Measurements from ENCODE around the gene FAM234A.
A peak's percentile ranks its signal among the peaks of the same experiment; 100 is the strongest.
"Not testable (repeated sequence)": the region's sequence is repeated elsewhere in the genome, so short reads cannot be mapped to it uniquely, and the experiment has no call there.

The FAM234A gene

GRCh38 chr16:228852-229730 is 5.5 kb upstream of the FAM234A start, which contains the start of gene LUC7L:
Gene LUC7L, minus strand, starts transcription at chr16:229449. Its CDS starts 110 bp downstream, at chr16:229339.
- H3K4me3 ChIP-seq (ENCODE audit: low read depth, low read length), result peak within 1 kb of the TSS; percentile 92
- DNase-seq (ENCODE audit: low read depth), result peak; percentile 85
- TF ChIP-seq, protein P1, sequence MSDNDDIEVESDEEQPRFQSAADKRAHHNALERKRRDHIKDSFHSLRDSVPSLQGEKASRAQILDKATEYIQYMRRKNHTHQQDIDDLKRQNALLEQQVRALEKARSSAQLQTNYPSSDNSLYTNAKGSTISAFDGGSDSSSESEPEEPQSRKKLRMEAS (IDR thresholded peaks at IDR 0.05; ENCODE audit: low read depth, low read length), result peak; percentile 55
- TF ChIP-seq MYC (IDR thresholded peaks at IDR 0.05; ENCODE audit: low read depth, low read length), result peak; percentile 78
- TF ChIP-seq POLR2A (IDR thresholded peaks at IDR 0.05; ENCODE audit: extremely low read depth, insufficient read length), result peak; percentile 95
- TF ChIP-seq, protein P2, sequence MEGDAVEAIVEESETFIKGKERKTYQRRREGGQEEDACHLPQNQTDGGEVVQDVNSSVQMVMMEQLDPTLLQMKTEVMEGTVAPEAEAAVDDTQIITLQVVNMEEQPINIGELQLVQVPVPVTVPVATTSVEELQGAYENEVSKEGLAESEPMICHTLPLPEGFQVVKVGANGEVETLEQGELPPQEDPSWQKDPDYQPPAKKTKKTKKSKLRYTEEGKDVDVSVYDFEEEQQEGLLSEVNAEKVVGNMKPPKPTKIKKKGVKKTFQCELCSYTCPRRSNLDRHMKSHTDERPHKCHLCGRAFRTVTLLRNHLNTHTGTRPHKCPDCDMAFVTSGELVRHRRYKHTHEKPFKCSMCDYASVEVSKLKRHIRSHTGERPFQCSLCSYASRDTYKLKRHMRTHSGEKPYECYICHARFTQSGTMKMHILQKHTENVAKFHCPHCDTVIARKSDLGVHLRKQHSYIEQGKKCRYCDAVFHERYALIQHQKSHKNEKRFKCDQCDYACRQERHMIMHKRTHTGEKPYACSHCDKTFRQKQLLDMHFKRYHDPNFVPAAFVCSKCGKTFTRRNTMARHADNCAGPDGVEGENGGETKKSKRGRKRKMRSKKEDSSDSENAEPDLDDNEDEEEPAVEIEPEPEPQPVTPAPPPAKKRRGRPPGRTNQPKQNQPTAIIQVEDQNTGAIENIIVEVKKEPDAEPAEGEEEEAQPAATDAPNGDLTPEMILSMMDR (IDR thresholded peaks at IDR 0.05; ENCODE audit: low read depth, low read length), result no peak

- TF ChIP-seq POLR2A (IDR thresholded peaks at IDR 0.05; ENCODE audit: extremely low read depth, insufficient read length) (no peak), MYC (IDR thresholded peaks at IDR 0.05; ENCODE audit: low read depth, low read length) (no peak)
- TF ChIP-seq, protein P1 (IDR thresholded peaks at IDR 0.05; ENCODE audit: low read depth, low read length), result no peak
- TF ChIP-seq, protein P2 (IDR thresholded peaks at IDR 0.05; ENCODE audit: low read depth, low read length), result no peak
- no peak for DNase-seq (ENCODE audit: low read depth)
- H3K4me3 ChIP-seq (ENCODE audit: low read depth, low read length), result peak overlapping the region; percentile 92
Measured at GRCh38 chr16:229731-230281, 4.8 kb upstream of the FAM234A start.

GRCh38 chr16:230351-230750 is 4.3 kb upstream of the FAM234A start:
- not testable (repeated sequence) for DNase-seq (ENCODE audit: low read depth); H3K4me3 ChIP-seq (ENCODE audit: low read depth, low read length)

DNA sequence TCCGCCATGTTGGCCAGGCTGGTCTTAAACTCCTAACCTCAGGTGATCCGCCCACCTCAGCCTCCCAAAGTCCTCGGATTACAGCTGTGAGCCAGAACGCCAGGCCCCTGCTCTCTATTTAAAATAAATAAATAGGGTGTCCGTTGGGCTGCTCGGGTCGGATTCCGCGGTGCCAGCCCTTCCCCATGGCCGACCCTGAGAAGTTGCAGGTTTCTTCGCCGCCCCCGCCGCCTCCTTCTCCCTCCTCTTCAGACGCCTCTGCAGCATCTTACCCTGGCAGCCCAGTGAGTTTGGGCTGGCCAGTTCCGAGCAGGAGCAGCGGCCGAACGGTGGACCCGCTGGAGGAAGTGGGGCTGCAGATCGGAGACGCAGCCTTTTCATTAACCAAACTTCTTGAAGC is 3.7 kb upstream of the FAM234A start:
- H3K4me3 ChIP-seq (ENCODE audit: low read depth, low read length), result no peak overlapping the region
- DNase-seq (ENCODE audit: low read depth), result no peak
- TF ChIP-seq, protein P2 (IDR thresholded peaks at IDR 0.05; ENCODE audit: low read depth, low read length), result no peak
- TF ChIP-seq MYC (IDR thresholded peaks at IDR 0.05; ENCODE audit: low read depth, low read length), result no peak
- TF ChIP-seq POLR2A (IDR thresholded peaks at IDR 0.05; ENCODE audit: extremely low read depth, insufficient read length), result no peak
- TF ChIP-seq, protein P1 (IDR thresholded peaks at IDR 0.05; ENCODE audit: low read depth, low read length), result no peak

- H3K4me3 ChIP-seq (ENCODE audit: low read depth, low read length), result no peak overlapping the region
- DNase-seq (ENCODE audit: low read depth), result no peak
- TF ChIP-seq, protein P2 (IDR thresholded peaks at IDR 0.05; ENCODE audit: low read depth, low read length), result no peak
- TF ChIP-seq, protein P1 (IDR thresholded peaks at IDR 0.05; ENCODE audit: low read depth, low read length), result no peak
- TF ChIP-seq MYC (IDR thresholded peaks at IDR 0.05; ENCODE audit: low read depth, low read length) (no peak), POLR2A (IDR thresholded peaks at IDR 0.05; ENCODE audit: extremely low read depth, insufficient read length) (no peak)
Measured at GRCh38 chr16:239948-240277, 5.3 kb downstream of the FAM234A start.

DNA sequence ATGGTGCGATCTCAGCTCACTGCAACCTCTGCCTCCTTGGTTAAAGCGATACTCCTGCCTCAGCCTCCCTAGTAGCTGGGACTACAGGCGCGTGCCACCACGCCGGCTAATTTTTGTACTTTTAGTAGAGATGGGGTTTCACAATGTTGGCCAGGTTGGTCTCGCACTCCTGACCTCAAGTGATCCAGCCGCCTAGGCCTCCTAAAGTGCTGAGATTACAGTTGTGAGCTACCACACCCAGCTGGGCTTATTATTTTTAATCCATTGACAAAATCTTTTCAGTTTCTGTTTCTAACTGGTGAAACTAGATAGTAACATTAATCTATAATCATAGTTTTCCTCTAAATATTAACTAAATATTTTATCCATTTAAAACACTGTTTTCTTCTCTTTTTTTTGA is 5.9 kb downstream of the FAM234A start:
- H3K4me3 ChIP-seq (ENCODE audit: low read depth, low read length), result no peak overlapping the region
- TF ChIP-seq MYC (IDR thresholded peaks at IDR 0.05; ENCODE audit: low read depth, low read length), result no peak
- no peak for TF ChIP-seq POLR2A (IDR thresholded peaks at IDR 0.05; ENCODE audit: extremely low read depth, insufficient read length)
- TF ChIP-seq, protein P1 (IDR thresholded peaks at IDR 0.05; ENCODE audit: low read depth, low read length), result no peak
- TF ChIP-seq, protein P2 (IDR thresholded peaks at IDR 0.05; ENCODE audit: low read depth, low read length), result no peak
- no peak for DNase-seq (ENCODE audit: low read depth)
